ENCODE data around the gene LBHD2. TPM values are rescaled to one million over a fixed set of nuclear protein-coding genes. Genes with fewer than 3 reads are reported as not detected.

Gene LBHD2
- total RNA-seq, 6 donors from 2014 or later: not detected

- TF ChIP-seq POLR2A (IDR thresholded peaks at IDR 0.05) (no peak), EP300 (IDR thresholded peaks at IDR 0.05) (no peak), POLR2AphosphoS5 (IDR thresholded peaks at IDR 0.05) (no peak)
- TF ChIP-seq, protein P1, sequence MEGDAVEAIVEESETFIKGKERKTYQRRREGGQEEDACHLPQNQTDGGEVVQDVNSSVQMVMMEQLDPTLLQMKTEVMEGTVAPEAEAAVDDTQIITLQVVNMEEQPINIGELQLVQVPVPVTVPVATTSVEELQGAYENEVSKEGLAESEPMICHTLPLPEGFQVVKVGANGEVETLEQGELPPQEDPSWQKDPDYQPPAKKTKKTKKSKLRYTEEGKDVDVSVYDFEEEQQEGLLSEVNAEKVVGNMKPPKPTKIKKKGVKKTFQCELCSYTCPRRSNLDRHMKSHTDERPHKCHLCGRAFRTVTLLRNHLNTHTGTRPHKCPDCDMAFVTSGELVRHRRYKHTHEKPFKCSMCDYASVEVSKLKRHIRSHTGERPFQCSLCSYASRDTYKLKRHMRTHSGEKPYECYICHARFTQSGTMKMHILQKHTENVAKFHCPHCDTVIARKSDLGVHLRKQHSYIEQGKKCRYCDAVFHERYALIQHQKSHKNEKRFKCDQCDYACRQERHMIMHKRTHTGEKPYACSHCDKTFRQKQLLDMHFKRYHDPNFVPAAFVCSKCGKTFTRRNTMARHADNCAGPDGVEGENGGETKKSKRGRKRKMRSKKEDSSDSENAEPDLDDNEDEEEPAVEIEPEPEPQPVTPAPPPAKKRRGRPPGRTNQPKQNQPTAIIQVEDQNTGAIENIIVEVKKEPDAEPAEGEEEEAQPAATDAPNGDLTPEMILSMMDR (IDR thresholded peaks at IDR 0.05): no peak
- ATAC-seq (ENCODE audit: low FRiP score in 2 of 2) (no peak), DNase-seq (no peak)
- no peak overlapping the region for H3K4me3 ChIP-seq
- H3K9me3 ChIP-seq: no peaks in the 10 kb centered on the region
- peaks cover 0 to 2% (median 0%) of the 10 kb centered on the region in 4 donors for H3K27me3 ChIP-seq
- H3K36me3 ChIP-seq: peaks cover 0 to 53% (median 38%) of the 10 kb centered on the region in 4 donors
- H3K4me1 ChIP-seq: peaks cover 7 to 23% (median 22%) of the 10 kb centered on the region in 4 donors
- no peak overlapping the region for H3K27ac ChIP-seq
- WGBS, 2 donors: 89 to 91% methylated on average over 15 to 26 of the region's 26 CpGs
These were observed 51.6 kb downstream of the LBHD2 start for GRCh38 chr14:103135333-103136260.

DNA sequence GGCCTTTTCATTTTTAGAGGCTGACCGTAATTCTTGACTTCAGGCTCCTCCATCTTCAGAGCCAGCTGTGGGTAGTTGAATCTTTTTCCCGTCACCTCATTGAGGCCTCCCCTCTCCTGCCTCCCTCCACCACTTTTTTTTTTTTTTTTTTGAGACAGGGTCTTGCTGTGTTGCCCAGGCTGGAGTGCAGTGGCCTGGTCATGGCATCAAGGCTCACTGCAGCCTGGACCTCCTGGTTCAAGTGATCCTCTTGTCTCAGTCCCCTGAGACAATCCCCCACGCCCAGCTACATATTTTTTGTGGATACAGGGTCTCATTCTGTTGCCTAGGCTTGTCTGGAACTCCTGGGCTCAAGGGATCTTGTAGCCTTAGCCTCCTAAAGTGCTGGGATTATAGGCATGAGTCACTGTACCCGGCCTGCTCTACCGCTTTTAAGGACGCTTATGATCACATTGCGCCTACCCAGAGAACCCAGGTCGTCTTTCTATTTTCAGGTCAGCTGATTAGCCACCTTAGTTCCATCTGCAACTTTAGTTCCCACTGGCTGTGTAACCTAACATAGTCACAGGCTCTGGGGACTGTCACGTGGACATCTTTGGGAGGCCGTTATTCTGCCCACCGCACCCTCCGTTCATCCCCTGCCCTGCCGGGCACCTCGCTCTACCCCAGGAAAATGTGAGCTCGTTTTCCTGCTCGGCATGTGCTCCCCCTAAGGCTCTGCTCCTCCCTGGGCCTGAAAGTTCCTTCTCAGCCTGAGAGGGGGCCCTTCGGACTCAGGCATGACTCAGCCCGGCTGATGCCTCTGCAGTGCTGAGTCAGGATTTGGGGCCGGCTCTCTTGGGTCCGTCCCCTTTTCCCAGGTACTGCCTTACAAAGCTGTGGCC, 52.6 kb downstream of the LBHD2 start:
- no peak for TF ChIP-seq POLR2AphosphoS5 (IDR thresholded peaks at IDR 0.05)
- no peak overlapping the region for H3K27ac ChIP-seq
- H3K9me3 ChIP-seq: no peaks in the 10 kb centered on the region
- WGBS, 2 donors: 69 to 81% methylated on average over 20 of the region's 20 CpGs
- no peak overlapping the region for H3K4me3 ChIP-seq
- peaks cover 0 to 2% (median 0%) of the 10 kb centered on the region in 4 donors for H3K27me3 ChIP-seq
- peaks cover 0 to 46% (median 34%) of the 10 kb centered on the region in 4 donors for H3K36me3 ChIP-seq
- peaks cover 7 to 20% (median 16%) of the 10 kb centered on the region in 4 donors for H3K4me1 ChIP-seq
- DNase-seq (no peak), ATAC-seq (ENCODE audit: low FRiP score in 2 of 2) (peak in 1 of 2 donors; percentile 70)

DNA sequence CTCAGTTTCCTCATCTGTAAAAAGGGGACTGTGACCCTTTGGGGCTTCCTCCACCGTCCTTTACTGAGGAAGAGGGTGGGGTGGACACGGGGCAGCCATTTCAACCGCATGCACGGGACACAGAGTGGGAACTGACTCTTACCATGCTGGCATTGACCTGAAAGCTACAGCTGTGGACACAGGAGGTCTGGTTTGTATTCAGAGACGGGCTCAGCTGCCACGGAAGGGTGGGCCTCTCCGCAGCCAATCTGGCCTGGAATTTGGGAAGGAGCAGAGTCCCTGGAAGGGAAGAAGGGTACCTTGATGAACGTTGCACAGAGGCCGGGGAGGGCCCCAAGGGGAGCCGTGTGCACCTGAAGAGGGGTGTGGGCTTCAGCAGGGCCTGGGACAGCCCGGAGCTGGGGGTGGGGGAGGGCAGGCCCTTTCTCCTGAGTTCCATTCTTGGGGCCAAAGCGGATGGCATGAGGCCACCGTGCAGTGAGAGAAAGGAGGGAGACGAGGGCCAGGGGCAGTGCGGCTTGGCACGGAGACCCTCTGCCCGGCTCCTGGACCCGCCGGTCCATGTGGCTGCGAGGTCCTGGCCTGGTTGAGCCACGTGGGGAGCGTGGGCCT, 53.8 kb downstream of the LBHD2 start:
- peaks cover 5 to 13% (median 10%) of the 10 kb centered on the region in 4 donors for H3K4me1 ChIP-seq
- no peak for TF ChIP-seq EP300 (IDR thresholded peaks at IDR 0.05)

DNA sequence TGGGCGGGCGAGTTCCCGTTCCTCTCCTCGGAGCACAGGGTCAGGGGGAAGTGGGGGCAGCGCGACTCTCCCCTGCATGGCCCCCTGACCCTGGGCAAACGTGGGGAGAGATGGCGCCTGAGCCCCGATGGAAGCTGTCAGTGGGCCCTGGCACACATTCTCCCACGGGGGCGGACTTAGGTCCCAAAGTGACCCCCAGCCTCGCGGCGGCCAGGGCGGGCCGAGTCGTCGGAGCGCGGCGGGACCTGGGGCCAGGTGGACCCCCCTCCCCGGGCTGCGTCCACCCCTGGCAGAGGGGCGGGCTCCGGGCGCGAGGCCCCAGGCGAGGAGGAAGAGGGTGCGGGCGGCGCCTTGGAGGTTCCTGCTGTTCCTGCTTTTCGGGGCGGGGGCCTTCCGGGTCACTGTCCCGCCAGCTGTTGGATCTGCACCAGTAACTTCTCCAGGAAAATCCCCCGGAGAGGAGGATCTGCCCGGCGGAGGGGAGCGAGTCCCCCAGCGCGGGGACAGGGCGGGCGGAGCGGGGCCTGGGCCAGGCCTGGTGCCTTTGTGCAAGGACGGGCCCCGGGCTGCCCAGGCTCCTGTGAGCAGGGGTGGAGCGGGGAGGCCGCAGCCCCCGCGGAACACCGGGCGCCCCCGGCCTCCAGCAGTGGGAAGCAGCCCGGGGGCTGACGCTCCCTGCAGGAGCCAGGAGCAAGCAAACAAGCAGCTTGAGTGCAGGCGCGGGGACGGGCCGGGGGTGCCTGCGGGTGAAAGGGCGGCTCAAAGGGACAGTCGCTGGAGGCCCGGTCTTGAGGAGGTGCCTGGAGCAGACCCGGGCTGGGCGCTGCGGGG, 54.5 kb downstream of the LBHD2 start:
- Histone ChIP-seq H3K27ac (peak overlapping the region in 2 of 4 donors; percentile 1 to 60), H3K36me3 (peaks cover 0 to 33% (median 25%) of the 10 kb centered on the region in 4 donors), H3K27me3 (peaks cover 0 to 2% (median 0%) of the 10 kb centered on the region in 4 donors), H3K9me3 (no peaks in the 10 kb centered on the region), H3K4me1 (peaks cover 5 to 13% (median 10%) of the 10 kb centered on the region in 4 donors), H3K4me3 (peak overlapping the region in 3 of 4 donors; percentile 8 to 24 (median 24))
- ATAC-seq (ENCODE audit: low FRiP score in 2 of 2) (peak in 1 of 2 donors; percentile 43), DNase-seq (peak; percentile 20 to 85)
- WGBS, 2 donors: 13 to 32% methylated on average over 11 to 35 of the region's 66 CpGs
- TF ChIP-seq, protein P1 (IDR thresholded peaks at IDR 0.05): no peak
- TF ChIP-seq POLR2AphosphoS5 (IDR thresholded peaks at IDR 0.05) (no peak), EP300 (IDR thresholded peaks at IDR 0.05) (no peak), POLR2A (IDR thresholded peaks at IDR 0.05) (no peak)

More for the DNA sequence above, 53.8 kb downstream of the LBHD2 start:
- peak in 1 of 2 donors; percentile 3 for ATAC-seq (ENCODE audit: low FRiP score in 2 of 2)
- H3K27ac ChIP-seq: peak overlapping the region in 2 of 4 donors; percentile 1 to 60
- peaks cover 0 to 40% (median 31%) of the 10 kb centered on the region in 4 donors for H3K36me3 ChIP-seq
- peak in 1 of 2 donors; percentile 84 for DNase-seq
- peaks cover 0 to 2% (median 0%) of the 10 kb centered on the region in 4 donors for H3K27me3 ChIP-seq
- H3K4me3 ChIP-seq: no peak overlapping the region
- no peaks in the 10 kb centered on the region for H3K9me3 ChIP-seq
- 85 to 87% methylated on average over 14 to 22 of the region's 22 CpGs for WGBS, 2 donors
